Activated CD4-positive, alpha-beta memory T cell treated with anti-CD3 and anti-CD28 coated beads, Interleukin-2, amount 10 ng/mL, durations not matched to agents 7 days and 5 days (primary cell): ENCODE data around the gene DICER1. TPM values are rescaled to one million over a fixed set of nuclear protein-coding genes. Genes with fewer than 3 reads are reported as not detected.
A peak's percentile ranks its signal among the peaks of the same experiment; 100 is the strongest.

Source experiments
- CTCF ChIA-PET: fragments of 350-600 bp; sonication (Branson Sonifier 250); formaldehyde crosslinking; loops from one replicate; lab custom pipeline; 2021; ENCODE audit warnings: antibody characterized with exemption, inconsistent platforms; lab: Charles Lee
- POLR2A ChIA-PET: fragments of 350-600 bp; sonication (Branson Sonifier 250); formaldehyde crosslinking; loops from one replicate; lab custom pipeline; 2021; ENCODE audit warnings: antibody characterized with exemption; lab: Charles Lee
- DNase-seq: peaks from one replicate; pipeline ENCODE4 v3.0.0-alpha.2; 2020
- H3K27ac Mint-ChIP-seq: one replicate; pipeline ENCODE4 v1.8.0; 2021; ENCODE audit warnings: mild to moderate bottlenecking, mixed read lengths
- H3K27me3 Mint-ChIP-seq: one replicate; pipeline ENCODE4 v1.8.0; 2021; ENCODE audit warnings: mixed read lengths
- H3K36me3 Mint-ChIP-seq: one replicate; pipeline ENCODE4 v1.8.0; 2021; ENCODE audit warnings: low read depth, mixed read lengths
- H3K4me1 Mint-ChIP-seq: one replicate; pipeline ENCODE4 v1.8.0; 2021; ENCODE audit warnings: mixed read lengths
- H3K4me3 Mint-ChIP-seq: one replicate; pipeline ENCODE4 v1.8.0; 2021; ENCODE audit warnings: mild to moderate bottlenecking, mixed read lengths
- H3K9me3 Mint-ChIP-seq: one replicate; pipeline ENCODE4 v1.8.0; 2021; ENCODE audit warnings: mixed read lengths
- total RNA-seq, 2 experiments: library from RNA; stranded (reverse); gene quantifications; one replicate each; pipeline ENCODE4 v1.2.3, GENCODE V29; 2021

Gene DICER1
- total RNA-seq, 2 experiments from 2014 or later: 46.9 to 52.8 TPM

DNA sequence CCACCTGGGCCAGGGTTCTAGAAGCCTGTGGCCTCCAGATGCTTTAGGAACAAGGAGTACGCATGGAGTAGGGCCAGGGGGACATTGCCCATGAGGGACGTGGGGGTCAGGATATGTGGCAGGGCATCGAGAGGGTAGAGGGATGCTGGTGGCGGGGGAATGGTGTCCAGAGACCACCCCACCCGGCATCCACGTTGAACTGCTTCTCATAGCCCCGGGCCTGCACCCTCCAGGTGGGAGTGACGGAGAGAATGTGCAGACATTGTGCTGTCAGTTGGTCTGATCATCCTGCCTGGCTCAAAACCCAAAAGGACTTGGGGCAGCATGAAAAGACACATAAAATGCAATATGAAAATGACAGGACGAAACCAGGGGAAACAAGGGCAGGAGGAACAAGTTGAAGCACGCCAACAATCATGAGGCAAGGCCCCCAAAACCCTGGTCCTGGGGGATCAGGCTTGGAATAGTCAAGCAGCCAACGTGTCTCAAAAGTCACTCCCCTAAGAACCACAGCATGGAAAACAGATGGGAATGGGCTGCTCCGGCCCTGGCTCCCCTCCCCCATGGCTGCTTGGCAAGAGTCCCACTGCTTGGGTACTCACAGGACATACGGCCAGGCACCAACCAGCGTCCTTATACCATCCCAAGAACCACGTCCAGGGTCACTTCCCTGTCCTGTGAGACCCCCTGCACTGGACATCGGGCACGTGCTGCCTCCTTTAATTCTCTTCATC is 117.9 kb downstream of the DICER1 start:
- Mint-ChIP-seq H3K4me3 (no peak overlapping the region), H3K27ac (no peak overlapping the region), H3K36me3 (no peaks in the 10 kb centered on the region), H3K27me3 (peaks cover 4% of the 10 kb centered on the region), H3K9me3 (no peaks in the 10 kb centered on the region), H3K4me1 (no peaks in the 10 kb centered on the region)
- ChIA-PET CTCF (no interaction called here), POLR2A (no interaction called here)
- peak; percentile 14 for DNase-seq

GRCh38 chr14:95038521-95039250 is 118.6 kb downstream of the DICER1 start:
- no peak overlapping the region for H3K27ac Mint-ChIP-seq
- no peaks in the 10 kb centered on the region for H3K4me1 Mint-ChIP-seq
- POLR2A ChIA-PET: no interaction called here
- CTCF ChIA-PET: no interaction called here
- H3K9me3 Mint-ChIP-seq: no peaks in the 10 kb centered on the region
- no peak for DNase-seq
- H3K27me3 Mint-ChIP-seq: peaks cover 3% of the 10 kb centered on the region
- no peaks in the 10 kb centered on the region for H3K36me3 Mint-ChIP-seq
- H3K4me3 Mint-ChIP-seq: no peak overlapping the region

DNA sequence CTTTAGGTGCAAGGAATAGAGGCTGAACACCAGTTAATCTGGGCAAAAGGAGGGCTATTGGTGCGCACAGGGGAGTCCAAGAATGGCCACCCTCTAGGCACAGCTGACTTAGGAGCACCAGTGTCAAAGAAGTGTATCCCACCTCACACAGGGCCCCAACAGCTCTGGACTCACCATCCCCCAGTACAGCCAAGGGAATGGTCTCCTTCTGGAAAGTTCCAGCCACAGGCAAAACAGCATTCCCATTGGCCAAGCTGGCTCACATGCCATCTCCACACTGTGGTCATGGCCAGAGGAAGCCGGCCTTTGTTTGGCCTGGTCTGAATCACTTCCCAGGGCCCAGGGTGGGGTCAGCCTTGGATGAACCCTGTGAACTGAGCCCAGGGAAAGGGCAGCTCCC is 120.1 kb downstream of the DICER1 start:
- no peaks in the 10 kb centered on the region for H3K4me1 Mint-ChIP-seq
- ChIA-PET CTCF (no interaction called here), POLR2A (no interaction called here)
- H3K27me3 Mint-ChIP-seq: peaks cover 2% of the 10 kb centered on the region
- no peak for DNase-seq
- no peaks in the 10 kb centered on the region for H3K9me3 Mint-ChIP-seq
- H3K36me3 Mint-ChIP-seq: no peaks in the 10 kb centered on the region
- no peak overlapping the region for H3K27ac Mint-ChIP-seq
- no peak overlapping the region for H3K4me3 Mint-ChIP-seq

Other genes starting within 250 kb of the DICER1 start
- gene CLMN, start 162.4 kb upstream of the DICER1 start, total RNA-seq: under 1 TPM; 0.33 to 0.48 TPM